Psoas muscle (tissue), 8 donors: ENCODE measurements around the gene CDCA4. TPM values are rescaled to one million over a fixed set of nuclear protein-coding genes. Genes with fewer than 3 reads are reported as not detected.

Experiments used
- ATAC-seq, 4 donors: fragments of 200-7000 bp; cut with Tn5 transposase; one replicate each; pipeline ENCODE4 v1.9.1; 2020; ENCODE audit warnings: moderate library complexity in 3 of 4, mild to moderate bottlenecking in 2 of 4
- DNase-seq, 2 donors: peaks; one replicate each; pipeline ENCODE4 v3.0.0-alpha.2; 2020
- H3K27ac ChIP-seq: fragments of 200-600 bp; one replicate; pipeline ENCODE4 v1.8.0; 2022
- H3K27me3 ChIP-seq, 3 donors: fragments of 200-600 bp in 1 of 3; one replicate each; pipeline versions ENCODE4 v1.6.1 to v1.8.0; 2013 to 2022; ENCODE audit warnings: low read length in 2 of 3, mild to moderate bottlenecking in 2 of 3, moderate library complexity in 1 of 3; ENCODE audit not compliant: insufficient read depth in 3 of 3
- H3K36me3 ChIP-seq, 2 donors: fragments of 200-600 bp in 1 of 2; one replicate each; pipeline versions ENCODE4 v1.6.1 to v1.8.0; 2013 to 2022; ENCODE audit warnings: low read depth in 1 of 2, mild to moderate bottlenecking in 1 of 2, moderate library complexity in 1 of 2; ENCODE audit not compliant: insufficient read depth in 1 of 2
- H3K4me1 ChIP-seq: fragments of 200-600 bp; one replicate; pipeline ENCODE4 v1.8.0; 2022
- H3K4me3 ChIP-seq: fragments of 200-600 bp; one replicate; pipeline ENCODE4 v1.8.0; 2022; ENCODE audit warnings: mild to moderate bottlenecking
- H3K9me3 ChIP-seq: fragments of 200-600 bp; one replicate; pipeline ENCODE4 v1.8.0; 2022
- WGBS, 3 donors: extraction: QIAGEN DNeasy Blood & Tissue Kit; methylation state at CpG; one replicate each; pipeline versions ENCODE4 v1.1.6 to v1.1.7; 2013; 5-methylcytosine and 5-hydroxymethylcytosine counted together
- intact Hi-C, 2 donors: fragments of 100-400 bp; cut with DNase I; formaldehyde crosslinking; loops; one replicate each; pipeline versions ENCODE4 v1.11.0 to v1.14.2; 2022
- polyA plus RNA-seq, 3 donors: library from polyadenylated mRNA; stranded (reverse); fragments of 200-250 nt; gene quantifications; one replicate each; pipeline ENCODE4 v1.2.3, GENCODE V29; 2013
- total RNA-seq, 4 donors: library from RNA; stranded (reverse); fragmentation: NEBNext Ultra II Directional in 2 of 4; extraction: Animal tissue kit (Norgen Biotek cat#: 25700) in 2 of 4; gene quantifications; one replicate each; pipeline versions ENCODE4 v1.2.1 to v1.2.4, GENCODE V29; 2021 to 2023
- TF ChIP-seq, protein P1 (sequence below): fragments of 200-600 bp; IDR thresholded peaks from one replicate; pipeline ENCODE4 v1.8.0; 2022; ENCODE audit warnings: antibody characterized with exemption
- donor health status: healthy with polysubstance abuse.
- donor health status: DM: no; HTN: no; CAD: no; lungs with moderate emphysema.
- donor health status: Bipolar disorder and iron deficiency.
- donor health status: healthy.
- donor health status: DM: yes; HTN: yes; CAD: no.
- donor health status: DM: no; HTN: no; CAD: no.
- donor health status: DM: no; HTN: no; CAD: no.
- donor health status: DM: yes; HTN: yes; CAD: no.

Gene CDCA4
- total and polyA plus RNA-seq, 7 donors: 0.79 to 3.3 (median 1.3) TPM

DNA sequence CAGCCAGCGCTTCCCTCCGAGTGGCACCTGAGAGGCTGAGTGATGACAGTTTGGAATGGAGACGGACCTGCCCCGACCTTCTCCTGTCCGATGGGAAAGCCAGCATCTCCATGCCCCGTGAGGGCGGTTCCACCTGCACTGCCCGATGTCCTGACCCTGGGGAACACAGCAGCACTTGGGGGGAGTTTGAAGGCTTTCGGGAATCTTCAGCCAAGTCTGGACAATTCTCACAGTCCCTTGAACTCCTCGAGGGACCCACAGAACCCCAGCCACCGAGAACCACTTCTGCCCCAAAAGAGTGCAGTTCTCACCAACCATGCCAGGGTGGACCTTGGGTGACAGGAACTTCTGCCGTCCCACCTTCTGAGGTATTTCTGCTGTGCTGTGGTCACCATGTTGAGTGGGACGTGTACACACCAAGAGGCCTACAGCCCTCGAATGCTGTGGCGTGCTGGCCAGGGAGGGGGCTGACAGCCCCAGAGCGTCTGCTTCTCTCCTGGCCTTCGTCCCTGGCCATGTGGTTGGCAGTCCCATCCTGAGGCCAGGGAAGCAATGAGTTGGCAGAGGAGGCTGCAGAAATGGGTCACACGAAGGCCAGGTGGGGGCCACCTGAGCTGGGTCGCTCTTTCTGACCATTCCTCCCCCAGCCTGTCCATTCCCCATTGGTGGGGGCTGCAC, 34.3 kb downstream of the CDCA4 start:
- peak in 1 of 2 donors; percentile 51 for DNase-seq
- TF ChIP-seq, protein P1, sequence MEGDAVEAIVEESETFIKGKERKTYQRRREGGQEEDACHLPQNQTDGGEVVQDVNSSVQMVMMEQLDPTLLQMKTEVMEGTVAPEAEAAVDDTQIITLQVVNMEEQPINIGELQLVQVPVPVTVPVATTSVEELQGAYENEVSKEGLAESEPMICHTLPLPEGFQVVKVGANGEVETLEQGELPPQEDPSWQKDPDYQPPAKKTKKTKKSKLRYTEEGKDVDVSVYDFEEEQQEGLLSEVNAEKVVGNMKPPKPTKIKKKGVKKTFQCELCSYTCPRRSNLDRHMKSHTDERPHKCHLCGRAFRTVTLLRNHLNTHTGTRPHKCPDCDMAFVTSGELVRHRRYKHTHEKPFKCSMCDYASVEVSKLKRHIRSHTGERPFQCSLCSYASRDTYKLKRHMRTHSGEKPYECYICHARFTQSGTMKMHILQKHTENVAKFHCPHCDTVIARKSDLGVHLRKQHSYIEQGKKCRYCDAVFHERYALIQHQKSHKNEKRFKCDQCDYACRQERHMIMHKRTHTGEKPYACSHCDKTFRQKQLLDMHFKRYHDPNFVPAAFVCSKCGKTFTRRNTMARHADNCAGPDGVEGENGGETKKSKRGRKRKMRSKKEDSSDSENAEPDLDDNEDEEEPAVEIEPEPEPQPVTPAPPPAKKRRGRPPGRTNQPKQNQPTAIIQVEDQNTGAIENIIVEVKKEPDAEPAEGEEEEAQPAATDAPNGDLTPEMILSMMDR: no peak
- no peaks in the 10 kb centered on the region for H3K9me3 ChIP-seq
- no peaks in the 10 kb centered on the region for H3K36me3 ChIP-seq
- 58 to 62% (median 59%) methylated on average over 19 of the region's 19 CpGs for WGBS, 3 donors
- H3K27me3 ChIP-seq: no peaks in the 10 kb centered on the region
- intact Hi-C loops: loop anchor here in 1 of 2 donors (5.0 kb wide), 1 partner anchor 36 kb away; the partner anchor contains the start of gene CDCA4
- no peak for ATAC-seq
- peaks cover 9% of the 10 kb centered on the region for H3K4me1 ChIP-seq
- H3K4me3 ChIP-seq: peak overlapping the region; percentile 93
- no peak overlapping the region for H3K27ac ChIP-seq

DNA sequence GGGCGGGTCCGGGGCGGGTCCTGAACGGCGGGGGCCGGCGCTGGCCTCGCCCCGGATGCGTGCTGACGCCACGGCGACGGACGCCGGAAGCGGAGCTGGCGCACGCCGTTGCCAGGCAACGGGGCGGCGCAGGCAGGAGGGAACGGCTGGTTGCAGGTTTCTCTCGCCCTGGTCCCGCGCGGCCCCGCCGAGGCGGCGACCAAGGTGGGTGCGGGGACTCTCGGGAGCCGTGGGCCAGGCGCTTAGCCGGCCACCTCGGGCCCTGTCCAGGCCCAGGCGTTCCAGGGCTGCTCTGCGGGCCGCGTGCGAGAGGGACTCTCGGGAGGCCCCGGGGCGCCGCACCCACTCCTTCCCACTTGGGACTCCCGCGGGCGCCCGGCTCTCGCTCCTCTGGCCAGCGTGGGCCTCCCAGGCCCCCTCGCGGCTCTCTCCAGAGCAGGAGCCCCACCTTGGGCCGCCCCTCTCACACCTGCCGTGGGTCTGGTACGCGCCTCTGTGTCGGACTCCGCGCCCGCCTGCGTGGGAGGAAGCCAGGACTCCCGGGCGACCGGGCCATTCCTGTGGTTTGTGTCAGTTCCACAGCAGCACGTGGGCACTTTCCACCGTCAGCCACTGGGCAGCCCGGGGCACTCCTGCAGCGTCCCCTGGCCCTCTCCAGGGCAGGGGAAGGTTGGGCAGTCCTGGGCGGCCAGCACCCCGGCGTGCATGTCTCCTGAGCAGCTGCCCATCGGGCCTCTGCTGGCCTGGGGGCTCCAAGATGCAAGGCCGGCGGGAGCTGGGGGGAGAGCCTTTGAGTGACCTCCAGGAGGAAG, 35.0 kb downstream of the CDCA4 start, which contains the start of gene CLBA1:
Gene CLBA1, plus strand, starts transcription at position 114 of the 812 bp plus-strand sequence. Its CDS starts 644 bp downstream, at position 758.
- Histone ChIP-seq H3K9me3 (no peaks in the 10 kb centered on the region), H3K27me3 (no peaks in the 10 kb centered on the region), H3K27ac (peak within 1 kb of the TSS; percentile 76), H3K36me3 (no peaks in the 10 kb centered on the region), H3K4me3 (peak within 1 kb of the TSS; percentile 93), H3K4me1 (peaks cover 9% of the 10 kb centered on the region)
- peak; percentile 91 to 94 for DNase-seq
- intact Hi-C loops: loop anchor here in 1 of 2 donors (5.0 kb wide), 1 partner anchor 36 kb away; the partner anchor contains the start of gene CDCA4
- TF ChIP-seq, protein P1: no peak
- 1 to 2% (median 2%) methylated on average over 41 to 77 of the region's 77 CpGs for WGBS, 3 donors
- peak; percentile 94 to 99 (median 98) for ATAC-seq

DNA sequence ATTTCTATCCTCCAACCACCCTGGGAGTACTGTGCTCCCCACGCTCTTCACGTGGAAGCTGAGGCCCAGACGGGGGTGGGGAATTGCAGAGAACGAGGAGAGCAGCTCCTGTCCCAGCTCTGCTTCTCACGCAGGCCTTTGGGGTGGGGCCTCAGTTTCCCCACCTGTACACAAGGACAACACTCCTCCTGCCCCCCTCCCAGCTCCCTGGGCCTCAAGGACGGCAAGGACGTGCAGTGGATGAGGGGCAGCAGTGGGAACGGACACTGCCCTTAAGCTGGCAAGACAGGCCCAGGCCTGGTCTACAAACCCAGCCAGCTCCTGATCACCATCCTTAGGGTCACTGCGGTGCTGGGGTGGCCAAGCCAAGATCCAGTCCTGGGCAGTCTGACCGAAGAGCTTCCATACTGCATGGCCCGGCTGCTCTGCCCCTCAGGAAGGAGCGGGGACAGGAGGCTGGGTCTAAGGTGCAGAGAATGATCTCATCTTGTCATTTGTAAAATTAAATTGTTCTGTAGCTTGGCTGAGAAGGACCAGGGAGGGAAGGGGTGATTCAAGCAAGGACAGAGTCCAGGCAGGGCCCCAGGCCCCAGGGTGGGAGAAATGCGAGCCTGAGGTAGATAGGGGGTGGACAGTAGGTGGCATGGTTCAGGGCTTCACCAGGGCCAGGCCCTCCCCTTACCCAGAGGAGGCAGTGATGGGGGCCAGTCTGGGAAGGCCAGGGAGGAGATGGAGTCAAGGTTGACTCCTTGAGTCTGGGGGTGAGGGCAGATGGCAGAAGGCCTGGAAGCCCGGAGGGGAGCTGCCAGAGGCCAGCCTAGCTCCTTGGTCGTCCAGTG, 36.6 kb downstream of the CDCA4 start:
- Histone ChIP-seq H3K27me3 (no peaks in the 10 kb centered on the region), H3K9me3 (no peaks in the 10 kb centered on the region), H3K4me1 (peaks cover 17% of the 10 kb centered on the region), H3K4me3 (no peak overlapping the region), H3K27ac (no peak overlapping the region), H3K36me3 (no peaks in the 10 kb centered on the region)
- DNase-seq: peak in 1 of 2 donors; percentile 46
- TF ChIP-seq, protein P1: no peak
- intact Hi-C loops: no loop called here
- 89 to 92% (median 91%) methylated on average over 15 of the region's 15 CpGs for WGBS, 3 donors
- no peak for ATAC-seq

DNA sequence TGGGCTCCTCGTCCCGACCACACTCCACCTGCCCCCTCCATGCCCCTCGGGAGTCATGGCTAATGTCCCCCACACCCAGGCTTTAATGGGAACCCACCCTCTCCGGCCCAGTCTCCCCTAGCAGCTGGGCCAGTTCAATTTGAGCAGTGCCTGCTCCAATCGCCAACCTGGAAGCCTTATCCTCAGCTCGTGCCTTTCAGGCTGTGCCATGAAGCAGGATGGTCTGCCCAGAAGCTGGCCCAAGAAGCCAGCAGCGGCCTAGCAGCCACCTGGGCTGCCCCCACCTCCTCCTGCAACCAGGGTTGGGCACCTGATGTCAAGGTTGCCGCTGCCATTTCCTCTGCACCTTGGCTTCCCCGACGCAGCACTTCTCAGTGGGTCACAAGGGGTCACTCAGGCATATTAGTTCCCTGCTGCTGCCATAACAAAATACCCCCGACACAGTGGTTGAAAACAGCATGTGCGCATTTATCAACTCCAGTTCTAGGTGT, 37.6 kb downstream of the CDCA4 start:
- H3K4me3 ChIP-seq: no peak overlapping the region
- no peaks in the 10 kb centered on the region for H3K27me3 ChIP-seq
- H3K27ac ChIP-seq: no peak overlapping the region
- H3K4me1 ChIP-seq: peaks cover 17% of the 10 kb centered on the region
- TF ChIP-seq, protein P1: no peak
- ATAC-seq (no peak), DNase-seq (no peak)
- no peaks in the 10 kb centered on the region for H3K36me3 ChIP-seq
- WGBS, 3 donors: 74 to 76% (median 75%) methylated on average over 10 to 12 of the region's 12 CpGs
- no peaks in the 10 kb centered on the region for H3K9me3 ChIP-seq
- intact Hi-C loops: no loop called here
